22Rv1 (cell line): ENCODE measurements around the gene FRMD3.

Experiments
- ZFX ChIP-seq: fragments of 450-650 bp; IDR thresholded peaks from 2 replicates; pipeline ENCODE4 v1.6.1; 2017; ENCODE audit warnings: antibody characterized with exemption, borderline replicate concordance
- TF ChIP-seq, protein P1 (sequence below): fragments of 450-650 bp; IDR thresholded peaks from 2 replicates; pipeline ENCODE4 v1.5.1; 2017; ENCODE audit warnings: mild to moderate bottlenecking

DNA sequence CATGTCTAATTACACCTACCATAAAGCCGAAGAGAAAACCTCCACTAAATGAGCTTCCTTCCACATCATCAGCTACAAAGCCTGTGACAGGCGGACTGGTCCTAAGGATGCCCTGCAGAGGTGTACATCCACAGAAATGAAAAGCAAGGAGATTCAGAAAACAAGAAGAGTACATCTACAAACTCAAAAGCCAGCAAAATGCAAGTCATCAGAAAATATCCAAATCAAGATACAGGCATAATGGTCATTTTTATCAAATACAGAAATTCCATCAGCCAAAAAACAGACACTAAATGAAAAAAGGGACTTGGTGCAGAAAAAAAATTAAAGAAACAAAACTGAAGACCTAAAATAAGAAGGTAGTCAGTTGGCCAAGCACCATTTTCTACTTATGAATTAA, 79.7 kb downstream of the FRMD3 start:
- TF ChIP-seq, protein P1, sequence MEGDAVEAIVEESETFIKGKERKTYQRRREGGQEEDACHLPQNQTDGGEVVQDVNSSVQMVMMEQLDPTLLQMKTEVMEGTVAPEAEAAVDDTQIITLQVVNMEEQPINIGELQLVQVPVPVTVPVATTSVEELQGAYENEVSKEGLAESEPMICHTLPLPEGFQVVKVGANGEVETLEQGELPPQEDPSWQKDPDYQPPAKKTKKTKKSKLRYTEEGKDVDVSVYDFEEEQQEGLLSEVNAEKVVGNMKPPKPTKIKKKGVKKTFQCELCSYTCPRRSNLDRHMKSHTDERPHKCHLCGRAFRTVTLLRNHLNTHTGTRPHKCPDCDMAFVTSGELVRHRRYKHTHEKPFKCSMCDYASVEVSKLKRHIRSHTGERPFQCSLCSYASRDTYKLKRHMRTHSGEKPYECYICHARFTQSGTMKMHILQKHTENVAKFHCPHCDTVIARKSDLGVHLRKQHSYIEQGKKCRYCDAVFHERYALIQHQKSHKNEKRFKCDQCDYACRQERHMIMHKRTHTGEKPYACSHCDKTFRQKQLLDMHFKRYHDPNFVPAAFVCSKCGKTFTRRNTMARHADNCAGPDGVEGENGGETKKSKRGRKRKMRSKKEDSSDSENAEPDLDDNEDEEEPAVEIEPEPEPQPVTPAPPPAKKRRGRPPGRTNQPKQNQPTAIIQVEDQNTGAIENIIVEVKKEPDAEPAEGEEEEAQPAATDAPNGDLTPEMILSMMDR = no peak
- no peak for TF ChIP-seq ZFX
